Transverse colon (tissue), 4 donors: ENCODE results near the gene IGLL5. TPM values are rescaled to one million over a fixed set of nuclear protein-coding genes. Genes with fewer than 3 reads are reported as not detected.
A peak's percentile ranks its signal among the peaks of the same experiment; 100 is the strongest.
"Not testable (repeated sequence)": the region's sequence is repeated elsewhere in the genome, so short reads cannot be mapped to it uniquely, and the experiment has no call there.

Source experiments
- DNase-seq: peaks from one replicate; pipeline ENCODE4 v3.0.0-alpha.2; 2019
- H3K27ac ChIP-seq, 4 donors: fragments of 200-600 bp; sonication (generic); 2 replicates each; pipeline ENCODE4 v1.5.1; 2016 to 2018; ENCODE audit warnings: inconsistent platforms in 4 of 4
- H3K27me3 ChIP-seq: fragments of 200-600 bp; sonication (generic); 2 replicates; pipeline ENCODE4 v1.5.1; 2017; ENCODE audit warnings: inconsistent platforms
- H3K36me3 ChIP-seq, 4 donors: fragments of 200-600 bp; sonication (generic); 2 replicates each; pipeline ENCODE4 v1.5.1; 2017 to 2019; ENCODE audit warnings: inconsistent platforms in 4 of 4
- H3K4me1 ChIP-seq, 4 donors: fragments of 200-600 bp; sonication (generic); 2 replicates each; pipeline ENCODE4 v1.5.1; 2017 to 2020; ENCODE audit warnings: inconsistent platforms in 4 of 4
- H3K4me3 ChIP-seq, 4 donors: fragments of 200-600 bp; sonication (generic); 1 replicate in 1 of 4; 2 replicates in 3 of 4; pipeline versions ENCODE4 v1.5.1 to v1.6.1; 2017 to 2019; ENCODE audit warnings: inconsistent platforms in 4 of 4
- H3K9me3 ChIP-seq, 2 donors: fragments of 200-600 bp; sonication (generic); 2 replicates each; pipeline ENCODE4 v1.5.1; 2017 to 2019; ENCODE audit warnings: inconsistent platforms in 2 of 2
- EP300 ChIP-seq: sonication (generic); formaldehyde crosslinking; IDR thresholded peaks from one replicate; pipeline ENCODE4 v1.6.1; 2017; ENCODE audit warnings: antibody characterized with exemption, low read depth
- POLR2A ChIP-seq: fragments of 450-650 bp; IDR thresholded peaks from one replicate; pipeline ENCODE4 v1.6.1; 2016; ENCODE audit warnings: antibody characterized with exemption, mild to moderate bottlenecking, moderate library complexity
- POLR2AphosphoS5 ChIP-seq, 3 donors: sonication (generic); formaldehyde crosslinking; IDR thresholded peaks; one replicate each; pipeline ENCODE4 v1.6.1; 2016; ENCODE audit warnings: antibody characterized with exemption in 3 of 3
- WGBS, 2 donors: methylation state at CpG; one replicate each; pipeline ENCODE4 v1.1.5; 2018; ENCODE audit warnings: low coverage in 1 of 2; 5-methylcytosine and 5-hydroxymethylcytosine counted together
- in situ Hi-C, 4 donors: fragments of 200-750 bp; cut with MboI; loops; one replicate each; pipeline versions ENCODE4 v1.15.0 to v1.15.1; 2017; ENCODE audit warnings: low sequenced_read_pairs in 3 of 4, low pct_ligation_motif_present in 1 of 4, low pct_unique_long_range_greater_than_20kb in 1 of 4
- intact Hi-C: fragments of 100-400 bp; cut with DNase I; formaldehyde crosslinking; loops from one replicate; pipeline ENCODE4 v1.15.1; 2023; ENCODE audit warnings: low total_unique reads
- total RNA-seq, 4 donors: library from RNA; depleted of rRNA; stranded (reverse); fragments of >200 nt; gene quantifications; one replicate each; pipeline ENCODE4 v1.1.0, GENCODE V29; 2016
- TF ChIP-seq, protein P1 (sequence below), 5 experiments: fragments of 200-600 bp in 3 of 5; fragments of 450-650 bp in 2 of 5; sonication (generic) in 3 of 5; IDR thresholded peaks; 1 replicate in 2 of 5; 2 replicates in 3 of 5; pipeline ENCODE4 v1.5.1; 2016 to 2017; ENCODE audit warnings: antibody characterized with exemption in 5 of 5, inconsistent platforms in 3 of 5, mild to moderate bottlenecking in 2 of 5, moderate library complexity in 1 of 5

IGLL5 gene
- total RNA-seq, 4 donors from 2014 or later: 14.9 to 104 (median 33.8) TPM; not detected in 1

DNA sequence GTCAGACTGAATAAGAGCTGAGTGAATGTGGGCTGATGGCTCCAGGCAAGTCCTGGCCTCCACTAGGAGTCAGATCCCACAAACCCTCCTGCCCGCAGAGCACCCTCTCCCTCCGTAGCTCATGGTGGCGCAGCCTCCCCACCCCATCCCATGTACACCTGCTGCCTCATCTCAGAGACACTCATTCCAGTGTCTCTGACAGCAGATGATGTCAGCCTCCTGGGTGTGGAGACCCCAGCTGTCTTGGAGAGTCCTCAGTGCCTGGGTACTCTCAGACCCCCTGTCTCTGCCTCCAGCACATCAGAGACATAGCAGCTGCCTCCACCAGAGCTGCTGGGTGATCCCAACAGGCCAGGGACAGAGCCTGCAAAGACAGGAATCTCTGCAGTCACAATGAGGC lies 9.5 kb downstream of the IGLL5 start:
- Histone ChIP-seq H3K27me3 (peaks cover 8% of the 10 kb centered on the region), H3K4me1 (no peaks in the 10 kb centered on the region), H3K4me3 (no peak overlapping the region), H3K36me3 (no peaks in the 10 kb centered on the region), H3K27ac (no peak overlapping the region), H3K9me3 (no peaks in the 10 kb centered on the region)
- TF ChIP-seq, protein P1, sequence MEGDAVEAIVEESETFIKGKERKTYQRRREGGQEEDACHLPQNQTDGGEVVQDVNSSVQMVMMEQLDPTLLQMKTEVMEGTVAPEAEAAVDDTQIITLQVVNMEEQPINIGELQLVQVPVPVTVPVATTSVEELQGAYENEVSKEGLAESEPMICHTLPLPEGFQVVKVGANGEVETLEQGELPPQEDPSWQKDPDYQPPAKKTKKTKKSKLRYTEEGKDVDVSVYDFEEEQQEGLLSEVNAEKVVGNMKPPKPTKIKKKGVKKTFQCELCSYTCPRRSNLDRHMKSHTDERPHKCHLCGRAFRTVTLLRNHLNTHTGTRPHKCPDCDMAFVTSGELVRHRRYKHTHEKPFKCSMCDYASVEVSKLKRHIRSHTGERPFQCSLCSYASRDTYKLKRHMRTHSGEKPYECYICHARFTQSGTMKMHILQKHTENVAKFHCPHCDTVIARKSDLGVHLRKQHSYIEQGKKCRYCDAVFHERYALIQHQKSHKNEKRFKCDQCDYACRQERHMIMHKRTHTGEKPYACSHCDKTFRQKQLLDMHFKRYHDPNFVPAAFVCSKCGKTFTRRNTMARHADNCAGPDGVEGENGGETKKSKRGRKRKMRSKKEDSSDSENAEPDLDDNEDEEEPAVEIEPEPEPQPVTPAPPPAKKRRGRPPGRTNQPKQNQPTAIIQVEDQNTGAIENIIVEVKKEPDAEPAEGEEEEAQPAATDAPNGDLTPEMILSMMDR (IDR thresholded peaks at IDR 0.05): no peak
- TF ChIP-seq EP300 (no peak), POLR2AphosphoS5 (IDR thresholded peaks at IDR 0.05) (no peak), POLR2A (no peak)
- WGBS, 2 donors: 75% methylated on average over 3 of the region's 3 CpGs; no CpG with 5 or more reads in 1 of the 2 donors
- in situ Hi-C loops (loop anchor here in 1 of 4 donors (25.0 kb wide), 1 partner anchor 135 kb away; no protein-coding TSS in a partner anchor), intact Hi-C loops (no loop called here)
- no peak for DNase-seq

DNA sequence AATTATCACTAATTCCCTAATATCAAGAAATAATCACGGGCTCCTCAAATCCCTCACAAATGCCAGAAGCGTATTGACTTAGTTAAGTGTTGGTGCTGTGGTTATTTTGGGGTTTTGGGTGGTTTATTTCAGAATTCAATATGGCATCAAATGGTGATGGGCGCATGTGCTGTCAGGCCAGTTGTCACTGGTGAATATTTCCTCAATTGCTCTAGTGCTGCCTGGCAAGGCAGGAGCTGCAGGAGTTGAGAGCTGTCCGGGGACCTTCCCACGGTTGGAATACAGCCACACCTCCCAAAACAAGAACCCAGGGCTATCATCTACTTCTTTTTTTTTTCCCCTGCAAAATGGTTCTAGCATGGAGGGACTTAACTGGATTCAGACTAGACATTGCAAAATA lies 10.3 kb downstream of the IGLL5 start:
- TF ChIP-seq, protein P1 (IDR thresholded peaks at IDR 0.05): no peak
- TF ChIP-seq POLR2A (no peak), EP300 (no peak), POLR2AphosphoS5 (IDR thresholded peaks at IDR 0.05) (no peak)
- Histone ChIP-seq H3K9me3 (no peaks in the 10 kb centered on the region), H3K4me3 (no peak overlapping the region), H3K36me3 (no peaks in the 10 kb centered on the region), H3K27ac (peak overlapping the region in 1 of 4 donors; percentile 10), H3K4me1 (no peaks in the 10 kb centered on the region), H3K27me3 (peaks cover 8% of the 10 kb centered on the region)
- in situ Hi-C loops (loop anchor here in 1 of 4 donors (25.0 kb wide), 1 partner anchor 136 kb away; no protein-coding TSS in a partner anchor), intact Hi-C loops (no loop called here)
- no peak for DNase-seq
- WGBS, 2 donors: 62 to 66% methylated on average over 4 to 5 of the region's 5 CpGs

DNA sequence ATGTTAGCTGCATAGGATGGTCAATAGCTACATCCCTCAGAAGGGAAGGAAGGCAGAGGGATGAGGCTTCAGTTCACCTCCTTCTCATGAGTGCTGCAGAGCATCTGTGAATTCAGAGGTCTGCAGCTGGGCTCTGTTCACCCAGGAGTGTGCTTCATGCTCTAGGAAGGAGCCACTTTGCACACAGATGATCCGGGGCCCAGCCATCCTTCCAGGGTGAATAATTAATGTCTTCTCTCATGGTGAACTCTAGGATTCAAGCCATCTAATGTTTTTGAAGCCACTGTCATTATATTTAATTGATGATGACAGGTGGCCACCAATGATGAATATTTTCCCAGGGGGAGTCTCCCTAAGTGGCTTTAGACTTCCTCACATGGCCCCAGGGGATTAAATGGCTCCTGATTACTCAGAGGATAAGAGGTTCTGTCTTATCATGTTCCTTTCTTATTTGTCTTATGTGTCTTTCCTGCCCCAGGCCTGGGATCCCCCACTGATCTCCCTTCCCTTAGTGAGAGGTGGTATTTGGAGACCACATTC lies 10.9 kb downstream of the IGLL5 start:
- H3K27ac ChIP-seq, H3K4me1 ChIP-seq, H3K4me3 ChIP-seq, H3K27me3 ChIP-seq, H3K36me3 ChIP-seq, H3K9me3 ChIP-seq, DNase-seq, intact Hi-C loops: not testable (repeated sequence)
- 24 to 67% methylated on average over 1 of the region's 1 CpG for WGBS, 2 donors
- in situ Hi-C loops: loop anchor here in 1 of 4 donors (25.0 kb wide), 1 partner anchor 136 kb away; no protein-coding TSS in a partner anchor

DNA sequence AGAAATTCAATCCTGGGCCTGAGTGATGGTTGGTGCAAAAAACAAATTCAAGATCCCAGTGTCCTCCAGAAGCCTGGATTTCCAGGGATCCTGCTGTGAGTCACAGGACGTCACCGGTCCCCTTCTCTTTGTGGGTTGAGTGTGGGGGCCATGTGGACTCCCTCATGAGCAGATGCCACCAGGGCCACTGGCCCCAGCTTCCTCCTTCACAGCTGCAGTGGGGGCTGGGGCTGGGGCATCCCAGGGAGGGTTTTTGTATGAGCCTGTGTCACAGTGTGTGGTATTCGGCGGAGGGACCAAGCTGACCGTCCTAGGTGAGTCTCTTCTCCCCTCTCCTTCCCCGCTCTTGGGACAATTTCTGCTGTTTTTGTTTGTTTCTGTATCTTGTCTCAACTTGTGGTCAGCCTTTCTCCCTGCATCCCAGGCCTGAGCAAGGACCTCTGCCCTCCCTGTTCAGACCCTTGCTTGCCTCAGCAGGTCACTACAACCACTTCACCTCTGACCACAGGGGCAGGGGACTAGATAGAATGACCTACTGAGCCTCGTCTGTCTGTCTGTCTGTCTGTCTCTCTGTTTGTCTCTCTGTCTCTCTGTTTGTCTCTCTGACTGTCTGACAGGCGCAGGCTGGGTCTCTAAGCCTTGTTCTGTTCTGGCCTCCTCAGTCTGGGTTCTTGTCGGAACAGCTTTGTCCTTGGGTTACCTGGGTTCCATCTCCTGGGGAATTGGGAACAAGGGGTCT lies 11.9 kb downstream of the IGLL5 start:
- H3K9me3 ChIP-seq, H3K4me3 ChIP-seq, H3K27ac ChIP-seq, DNase-seq, H3K36me3 ChIP-seq, H3K27me3 ChIP-seq, intact Hi-C loops, H3K4me1 ChIP-seq: not testable (repeated sequence)
- in situ Hi-C loops: loop anchor here in 1 of 4 donors (25.0 kb wide), 1 partner anchor 137 kb away; no protein-coding TSS in a partner anchor
- 75% methylated on average over 7 of the region's 9 CpGs; no CpG with 5 or more reads in 1 of the 2 donors for WGBS, 2 donors

DNA sequence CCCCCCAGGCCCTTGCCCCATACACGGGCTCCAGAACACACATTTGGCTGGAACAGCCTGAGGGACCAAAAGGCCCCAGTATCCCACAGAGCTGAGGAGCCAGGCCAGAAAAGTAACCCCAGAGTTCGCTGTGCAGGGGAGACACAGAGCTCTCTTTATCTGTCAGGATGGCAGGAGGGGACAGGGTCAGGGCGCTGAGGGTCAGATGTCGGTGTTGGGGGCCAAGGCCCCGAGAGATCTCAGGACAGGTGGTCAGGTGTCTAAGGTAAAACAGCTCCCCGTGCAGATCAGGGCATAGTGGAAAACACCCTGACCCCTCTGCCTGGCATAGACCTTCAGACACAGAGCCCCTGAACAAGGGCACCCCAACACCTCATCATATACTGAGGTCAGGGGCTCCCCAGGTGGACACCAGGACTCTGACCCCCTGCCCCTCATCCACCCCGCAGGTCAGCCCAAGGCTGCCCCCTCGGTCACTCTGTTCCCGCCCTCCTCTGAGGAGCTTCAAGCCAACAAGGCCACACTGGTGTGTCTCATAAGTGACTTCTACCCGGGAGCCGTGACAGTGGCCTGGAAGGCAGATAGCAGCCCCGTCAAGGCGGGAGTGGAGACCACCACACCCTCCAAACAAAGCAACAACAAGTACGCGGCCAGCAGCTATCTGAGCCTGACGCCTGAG lies 13.1 kb downstream of the IGLL5 start:
- in situ Hi-C loops, intact Hi-C loops, DNase-seq, H3K4me1 ChIP-seq, H3K36me3 ChIP-seq, H3K9me3 ChIP-seq, H3K27me3 ChIP-seq, H3K4me3 ChIP-seq: not testable (repeated sequence)
- H3K27ac ChIP-seq: peak overlapping the region in 1 of 4 donors; percentile 37
- 91% methylated on average over 9 of the region's 16 CpGs; no CpG with 5 or more reads in 1 of the 2 donors for WGBS, 2 donors
